IMR-90 (cell line): Measurements from ENCODE around the gene NBEA.

ENCODE experiments used
- BHLHE40 ChIP-seq: fragments of 150-350 bp; IDR thresholded peaks from 2 replicates; pipeline ENCODE4 v1.6.1; 2016; ENCODE audit warnings: mild to moderate bottlenecking, low read depth, low read length
- CEBPB ChIP-seq: IDR thresholded peaks from 2 replicates; pipeline ENCODE4 v1.6.1; 2012; ENCODE audit warnings: low read depth, low read length, improper control_type of control experiment
- CHD1 ChIP-seq: IDR thresholded peaks from 2 replicates; pipeline ENCODE4 v1.6.1; 2012; ENCODE audit warnings: low read depth, low read length, improper control_type of control experiment
- FOS ChIP-seq: fragments of 150-350 bp; IDR thresholded peaks from 2 replicates; pipeline ENCODE4 v1.6.1; 2016; ENCODE audit warnings: low read depth, low read length
- MAFK ChIP-seq: IDR thresholded peaks from 2 replicates; pipeline ENCODE4 v1.6.1; 2012; ENCODE audit warnings: low read depth, low read length, improper control_type of control experiment
- MAZ ChIP-seq: IDR thresholded peaks from 2 replicates; pipeline ENCODE4 v1.6.1; 2012; ENCODE audit warnings: low read depth, mild to moderate bottlenecking, low read length, improper control_type of control experiment, moderate library complexity, borderline replicate concordance
- MXI1 ChIP-seq: IDR thresholded peaks from 2 replicates; pipeline ENCODE4 v1.6.1; 2012; ENCODE audit warnings: low read depth, mild to moderate bottlenecking, low read length, moderate library complexity, borderline replicate concordance
- POLR2A ChIP-seq: IDR thresholded peaks from 2 replicates; pipeline ENCODE4 v1.6.1; 2012; ENCODE audit warnings: mild to moderate bottlenecking, low read depth, low read length
- RAD21 ChIP-seq: IDR thresholded peaks from 2 replicates; pipeline ENCODE4 v1.6.1; 2012; ENCODE audit warnings: low read length, improper control_type of control experiment
- RCOR1 ChIP-seq: IDR thresholded peaks from 2 replicates; pipeline ENCODE4 v1.6.1; 2012; ENCODE audit warnings: mild to moderate bottlenecking, low read length, improper control_type of control experiment; ENCODE audit not compliant: insufficient replicate concordance
- RFX5 ChIP-seq: IDR thresholded peaks from 2 replicates; pipeline ENCODE4 v1.8.0; 2012; ENCODE audit warnings: low read depth, mild to moderate bottlenecking, low read length, moderate library complexity
- SMC3 ChIP-seq: fragments of 150-350 bp; IDR thresholded peaks from 2 replicates; pipeline ENCODE4 v1.6.1; 2016; ENCODE audit warnings: low read depth, mild to moderate bottlenecking, antibody characterized with exemption, low read length, moderate library complexity
- TF ChIP-seq, protein P1 (sequence below): conservative IDR thresholded peaks from 2 replicates; pipeline ENCODE4 v1.5.1; 2012; ENCODE audit warnings: mild to moderate bottlenecking, low read depth, low read length, improper control_type of control experiment
- TF ChIP-seq, protein P2 (sequence below): fragments of 150-350 bp; IDR thresholded peaks from 2 replicates; pipeline ENCODE4 v1.6.1; 2017; ENCODE audit warnings: mild to moderate bottlenecking, antibody characterized with exemption, low read length, low read depth

- TF ChIP-seq CHD1 (no peak), RAD21 (no peak), POLR2A (no peak), BHLHE40 (no peak), RFX5 (no peak), MAZ (no peak), CEBPB (no peak), SMC3 (no peak), MAFK (no peak), MXI1 (no peak), FOS (no peak), RCOR1 (no peak)
- TF ChIP-seq, protein P1, sequence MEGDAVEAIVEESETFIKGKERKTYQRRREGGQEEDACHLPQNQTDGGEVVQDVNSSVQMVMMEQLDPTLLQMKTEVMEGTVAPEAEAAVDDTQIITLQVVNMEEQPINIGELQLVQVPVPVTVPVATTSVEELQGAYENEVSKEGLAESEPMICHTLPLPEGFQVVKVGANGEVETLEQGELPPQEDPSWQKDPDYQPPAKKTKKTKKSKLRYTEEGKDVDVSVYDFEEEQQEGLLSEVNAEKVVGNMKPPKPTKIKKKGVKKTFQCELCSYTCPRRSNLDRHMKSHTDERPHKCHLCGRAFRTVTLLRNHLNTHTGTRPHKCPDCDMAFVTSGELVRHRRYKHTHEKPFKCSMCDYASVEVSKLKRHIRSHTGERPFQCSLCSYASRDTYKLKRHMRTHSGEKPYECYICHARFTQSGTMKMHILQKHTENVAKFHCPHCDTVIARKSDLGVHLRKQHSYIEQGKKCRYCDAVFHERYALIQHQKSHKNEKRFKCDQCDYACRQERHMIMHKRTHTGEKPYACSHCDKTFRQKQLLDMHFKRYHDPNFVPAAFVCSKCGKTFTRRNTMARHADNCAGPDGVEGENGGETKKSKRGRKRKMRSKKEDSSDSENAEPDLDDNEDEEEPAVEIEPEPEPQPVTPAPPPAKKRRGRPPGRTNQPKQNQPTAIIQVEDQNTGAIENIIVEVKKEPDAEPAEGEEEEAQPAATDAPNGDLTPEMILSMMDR: no peak
- TF ChIP-seq, protein P2, sequence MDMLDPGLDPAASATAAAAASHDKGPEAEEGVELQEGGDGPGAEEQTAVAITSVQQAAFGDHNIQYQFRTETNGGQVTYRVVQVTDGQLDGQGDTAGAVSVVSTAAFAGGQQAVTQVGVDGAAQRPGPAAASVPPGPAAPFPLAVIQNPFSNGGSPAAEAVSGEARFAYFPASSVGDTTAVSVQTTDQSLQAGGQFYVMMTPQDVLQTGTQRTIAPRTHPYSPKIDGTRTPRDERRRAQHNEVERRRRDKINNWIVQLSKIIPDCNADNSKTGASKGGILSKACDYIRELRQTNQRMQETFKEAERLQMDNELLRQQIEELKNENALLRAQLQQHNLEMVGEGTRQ: no peak
Observed at GRCh38 chr13:35393886-35394285, 451.8 kb downstream of the NBEA start.
